GM23338 (cell line): Measurements from ENCODE around the gene CCSER2.

Source experiments
- CREB1 ChIP-seq: fragments of 250-450 bp; sonication (Bioruptor Pico); IDR thresholded peaks from 2 replicates; pipeline ENCODE4 v1.5.0; 2020; ENCODE audit warnings: low read depth, mild to moderate bottlenecking, moderate library complexity
- EZH2 ChIP-seq: fragments of 200-600 bp; sonication (generic); IDR thresholded peaks from one replicate; pipeline ENCODE4 v1.8.0; 2017; ENCODE audit warnings: antibody characterized with exemption, mild to moderate bottlenecking, low read depth; ENCODE audit not compliant: unreplicated experiment
- EZH2phosphoT487 ChIP-seq: fragments of 200-600 bp; sonication (generic); IDR thresholded peaks from one replicate; pipeline ENCODE4 v1.8.1; 2018; ENCODE audit warnings: antibody characterized with exemption; ENCODE audit not compliant: unreplicated experiment
- JUNB ChIP-seq: IDR thresholded peaks from one replicate; pipeline ENCODE4 v1.6.1; 2016; ENCODE audit warnings: antibody characterized with exemption; ENCODE audit not compliant: unreplicated experiment
- NANOG ChIP-seq: IDR thresholded peaks from 2 replicates; pipeline ENCODE4 v1.6.1; 2016; ENCODE audit warnings: antibody characterized with exemption, borderline replicate concordance
- POLR2AphosphoS5 ChIP-seq: IDR thresholded peaks from 2 replicates; pipeline ENCODE4 v1.6.1; 2016; ENCODE audit warnings: antibody characterized with exemption, low read depth
- ZNF114 ChIP-seq: fragments of 250-450 bp; sonication (Bioruptor Pico); IDR thresholded peaks from 2 replicates; pipeline ENCODE4 v1.5.0; 2020; ENCODE audit warnings: mild to moderate bottlenecking, moderate library complexity
- ZNF331 ChIP-seq: fragments of 250-450 bp; sonication (Bioruptor Pico); IDR thresholded peaks from 2 replicates; pipeline ENCODE4 v1.5.0; 2020; ENCODE audit warnings: low read depth, mild to moderate bottlenecking, moderate library complexity
- TF ChIP-seq, protein P1 (sequence below), 2 experiments: fragments of 200-600 bp in 1 of 2; sonication (generic) in 1 of 2; conservative IDR thresholded peaks; 2 replicates each; pipeline versions ENCODE4 v1.5.1 to v1.6.1; 2016 to 2017; ENCODE audit warnings: antibody characterized with exemption in 2 of 2, low read depth in 2 of 2, mild to moderate bottlenecking in 2 of 2, moderate library complexity in 1 of 2
- TF ChIP-seq, protein P2 (sequence below): IDR thresholded peaks from one replicate; pipeline ENCODE4 v1.6.1; 2018; ENCODE audit warnings: antibody characterized with exemption; ENCODE audit not compliant: unreplicated experiment
- TF ChIP-seq, protein P3 (sequence below): IDR thresholded peaks from 2 replicates; pipeline ENCODE4 v1.6.1; 2016; ENCODE audit warnings: antibody characterized with exemption

DNA sequence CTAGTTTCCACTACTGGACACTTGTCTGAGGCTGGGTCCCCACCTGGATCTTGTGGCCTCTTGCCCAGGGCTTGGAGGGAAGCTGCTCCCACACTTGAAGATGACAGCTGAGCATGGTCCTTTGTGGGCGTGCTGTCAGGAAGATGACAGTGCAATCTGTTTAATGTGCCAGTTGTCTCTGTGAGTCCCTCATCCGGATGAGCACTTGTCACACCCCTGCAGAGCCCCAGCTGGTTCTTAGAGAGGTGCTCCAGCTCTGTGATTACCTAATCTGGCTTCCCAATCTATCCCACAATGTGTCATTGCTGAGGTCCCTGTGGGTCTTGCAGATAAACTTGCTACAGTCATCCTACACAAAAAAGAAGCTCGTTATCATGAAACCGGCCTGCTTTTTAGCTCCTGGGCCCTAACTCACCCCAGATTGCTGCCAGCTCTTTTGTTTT lies 34.8 kb upstream of the CCSER2 start:
- TF ChIP-seq EZH2, result no peak
- TF ChIP-seq, protein P1, sequence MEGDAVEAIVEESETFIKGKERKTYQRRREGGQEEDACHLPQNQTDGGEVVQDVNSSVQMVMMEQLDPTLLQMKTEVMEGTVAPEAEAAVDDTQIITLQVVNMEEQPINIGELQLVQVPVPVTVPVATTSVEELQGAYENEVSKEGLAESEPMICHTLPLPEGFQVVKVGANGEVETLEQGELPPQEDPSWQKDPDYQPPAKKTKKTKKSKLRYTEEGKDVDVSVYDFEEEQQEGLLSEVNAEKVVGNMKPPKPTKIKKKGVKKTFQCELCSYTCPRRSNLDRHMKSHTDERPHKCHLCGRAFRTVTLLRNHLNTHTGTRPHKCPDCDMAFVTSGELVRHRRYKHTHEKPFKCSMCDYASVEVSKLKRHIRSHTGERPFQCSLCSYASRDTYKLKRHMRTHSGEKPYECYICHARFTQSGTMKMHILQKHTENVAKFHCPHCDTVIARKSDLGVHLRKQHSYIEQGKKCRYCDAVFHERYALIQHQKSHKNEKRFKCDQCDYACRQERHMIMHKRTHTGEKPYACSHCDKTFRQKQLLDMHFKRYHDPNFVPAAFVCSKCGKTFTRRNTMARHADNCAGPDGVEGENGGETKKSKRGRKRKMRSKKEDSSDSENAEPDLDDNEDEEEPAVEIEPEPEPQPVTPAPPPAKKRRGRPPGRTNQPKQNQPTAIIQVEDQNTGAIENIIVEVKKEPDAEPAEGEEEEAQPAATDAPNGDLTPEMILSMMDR (conservative IDR thresholded peaks at IDR 0.05; ENCODE audit: low read depth in 2 of 2), result no peak
- no peak for TF ChIP-seq EZH2phosphoT487
- TF ChIP-seq, protein P2, sequence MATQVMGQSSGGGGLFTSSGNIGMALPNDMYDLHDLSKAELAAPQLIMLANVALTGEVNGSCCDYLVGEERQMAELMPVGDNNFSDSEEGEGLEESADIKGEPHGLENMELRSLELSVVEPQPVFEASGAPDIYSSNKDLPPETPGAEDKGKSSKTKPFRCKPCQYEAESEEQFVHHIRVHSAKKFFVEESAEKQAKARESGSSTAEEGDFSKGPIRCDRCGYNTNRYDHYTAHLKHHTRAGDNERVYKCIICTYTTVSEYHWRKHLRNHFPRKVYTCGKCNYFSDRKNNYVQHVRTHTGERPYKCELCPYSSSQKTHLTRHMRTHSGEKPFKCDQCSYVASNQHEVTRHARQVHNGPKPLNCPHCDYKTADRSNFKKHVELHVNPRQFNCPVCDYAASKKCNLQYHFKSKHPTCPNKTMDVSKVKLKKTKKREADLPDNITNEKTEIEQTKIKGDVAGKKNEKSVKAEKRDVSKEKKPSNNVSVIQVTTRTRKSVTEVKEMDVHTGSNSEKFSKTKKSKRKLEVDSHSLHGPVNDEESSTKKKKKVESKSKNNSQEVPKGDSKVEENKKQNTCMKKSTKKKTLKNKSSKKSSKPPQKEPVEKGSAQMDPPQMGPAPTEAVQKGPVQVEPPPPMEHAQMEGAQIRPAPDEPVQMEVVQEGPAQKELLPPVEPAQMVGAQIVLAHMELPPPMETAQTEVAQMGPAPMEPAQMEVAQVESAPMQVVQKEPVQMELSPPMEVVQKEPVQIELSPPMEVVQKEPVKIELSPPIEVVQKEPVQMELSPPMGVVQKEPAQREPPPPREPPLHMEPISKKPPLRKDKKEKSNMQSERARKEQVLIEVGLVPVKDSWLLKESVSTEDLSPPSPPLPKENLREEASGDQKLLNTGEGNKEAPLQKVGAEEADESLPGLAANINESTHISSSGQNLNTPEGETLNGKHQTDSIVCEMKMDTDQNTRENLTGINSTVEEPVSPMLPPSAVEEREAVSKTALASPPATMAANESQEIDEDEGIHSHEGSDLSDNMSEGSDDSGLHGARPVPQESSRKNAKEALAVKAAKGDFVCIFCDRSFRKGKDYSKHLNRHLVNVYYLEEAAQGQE, result no peak
- TF ChIP-seq POLR2AphosphoS5, result no peak
- no peak for TF ChIP-seq ZNF114
- TF ChIP-seq NANOG, result no peak
- TF ChIP-seq, protein P3, sequence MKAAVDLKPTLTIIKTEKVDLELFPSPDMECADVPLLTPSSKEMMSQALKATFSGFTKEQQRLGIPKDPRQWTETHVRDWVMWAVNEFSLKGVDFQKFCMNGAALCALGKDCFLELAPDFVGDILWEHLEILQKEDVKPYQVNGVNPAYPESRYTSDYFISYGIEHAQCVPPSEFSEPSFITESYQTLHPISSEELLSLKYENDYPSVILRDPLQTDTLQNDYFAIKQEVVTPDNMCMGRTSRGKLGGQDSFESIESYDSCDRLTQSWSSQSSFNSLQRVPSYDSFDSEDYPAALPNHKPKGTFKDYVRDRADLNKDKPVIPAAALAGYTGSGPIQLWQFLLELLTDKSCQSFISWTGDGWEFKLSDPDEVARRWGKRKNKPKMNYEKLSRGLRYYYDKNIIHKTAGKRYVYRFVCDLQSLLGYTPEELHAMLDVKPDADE, result no peak
- TF ChIP-seq ZNF331 (CRISPR knock-in tag), result no peak
- no peak for TF ChIP-seq JUNB
- TF ChIP-seq CREB1, result no peak
